Calu3 (cell line): Measurements from ENCODE around the gene ANKRD37. TPM values are rescaled to one million over a fixed set of nuclear protein-coding genes. Genes with fewer than 3 reads are reported as not detected.

Source experiments
- BruUV-seq: library from RNA; stranded (reverse); fragments of 400-500 nt; replicated peaks from 2 replicates; lab custom pipeline; 2021; lab: Mats Ljungman, UMichigan
- CTCF ChIA-PET: fragments of 300-600 bp; sonication (Branson Sonifier 250); formaldehyde crosslinking; loops from one replicate; lab custom pipeline; 2022; ENCODE audit warnings: antibody characterized with exemption; lab: Charles Lee
- DNase-seq: peaks from one replicate; pipeline ENCODE4 v3.0.0; 2022
- H3K27ac Mint-ChIP-seq: one replicate; pipeline ENCODE4 v1.8.0; 2022; ENCODE audit warnings: mixed read lengths; ENCODE audit not compliant: unreplicated experiment
- H3K27me3 Mint-ChIP-seq: one replicate; pipeline ENCODE4 v1.8.0; 2022; ENCODE audit warnings: mixed read lengths; ENCODE audit not compliant: unreplicated experiment
- H3K36me3 Mint-ChIP-seq: one replicate; pipeline ENCODE4 v1.8.0; 2022; ENCODE audit warnings: mild to moderate bottlenecking, moderate library complexity, mixed read lengths; ENCODE audit not compliant: insufficient read depth, unreplicated experiment
- H3K4me1 Mint-ChIP-seq: one replicate; pipeline ENCODE4 v1.8.0; 2022; ENCODE audit warnings: mild to moderate bottlenecking, low read depth, mixed read lengths; ENCODE audit not compliant: unreplicated experiment
- H3K4me3 Mint-ChIP-seq: one replicate; pipeline ENCODE4 v1.8.0; 2022; ENCODE audit warnings: mild to moderate bottlenecking, low read depth, moderate library complexity, mixed read lengths; ENCODE audit not compliant: unreplicated experiment
- H3K9me3 Mint-ChIP-seq: one replicate; pipeline ENCODE4 v1.8.0; 2022; ENCODE audit warnings: low read depth, mixed read lengths; ENCODE audit not compliant: unreplicated experiment
- intact Hi-C: fragments of 100-400 bp; cut with micrococcal nuclease; formaldehyde crosslinking; loops from one replicate; pipeline ENCODE4 v1.10.0; 2022; ENCODE audit not compliant: unreplicated experiment
- total RNA-seq: library from RNA; stranded (reverse); gene quantifications from 2 replicates; pipeline ENCODE4 v1.2.3, GENCODE V29; 2022
- TF ChIP-seq, protein P1 (sequence below): fragments of 200-600 bp; IDR thresholded peaks from one replicate; pipeline ENCODE4 v1.8.0; 2022; ENCODE audit warnings: antibody characterized with exemption; ENCODE audit not compliant: unreplicated experiment

Gene ANKRD37
- total RNA-seq, 1 experiment from 2014 or later, result 4.4 TPM

DNA sequence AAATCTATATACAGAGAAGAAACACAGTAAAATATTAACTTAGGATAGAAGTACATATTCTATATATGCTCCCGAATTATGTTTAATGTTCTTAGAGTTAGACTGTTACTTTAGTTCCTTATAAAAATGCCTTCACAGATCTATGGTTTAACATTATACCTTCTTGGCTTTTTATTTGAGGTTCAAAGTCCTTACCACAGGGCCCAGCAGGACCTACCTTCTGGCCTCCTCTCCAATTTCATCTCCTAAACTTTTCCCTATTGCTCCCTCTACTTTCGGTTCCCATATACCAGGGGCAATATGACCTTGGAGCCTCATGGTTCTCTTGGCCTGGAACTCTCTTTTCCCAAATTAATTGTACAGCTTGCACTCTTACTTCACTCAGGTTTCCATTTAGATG is 11.8 kb downstream of the ANKRD37 start:
- Mint-ChIP-seq H3K4me1 (no peaks in the 10 kb centered on the region), H3K36me3 (peaks cover 13% of the 10 kb centered on the region), H3K4me3 (no peak overlapping the region), H3K27ac (no peak overlapping the region), H3K27me3 (no peaks in the 10 kb centered on the region), H3K9me3 (peaks cover 3% of the 10 kb centered on the region)
- intact Hi-C loops, result no loop called here
- TF ChIP-seq, protein P1, sequence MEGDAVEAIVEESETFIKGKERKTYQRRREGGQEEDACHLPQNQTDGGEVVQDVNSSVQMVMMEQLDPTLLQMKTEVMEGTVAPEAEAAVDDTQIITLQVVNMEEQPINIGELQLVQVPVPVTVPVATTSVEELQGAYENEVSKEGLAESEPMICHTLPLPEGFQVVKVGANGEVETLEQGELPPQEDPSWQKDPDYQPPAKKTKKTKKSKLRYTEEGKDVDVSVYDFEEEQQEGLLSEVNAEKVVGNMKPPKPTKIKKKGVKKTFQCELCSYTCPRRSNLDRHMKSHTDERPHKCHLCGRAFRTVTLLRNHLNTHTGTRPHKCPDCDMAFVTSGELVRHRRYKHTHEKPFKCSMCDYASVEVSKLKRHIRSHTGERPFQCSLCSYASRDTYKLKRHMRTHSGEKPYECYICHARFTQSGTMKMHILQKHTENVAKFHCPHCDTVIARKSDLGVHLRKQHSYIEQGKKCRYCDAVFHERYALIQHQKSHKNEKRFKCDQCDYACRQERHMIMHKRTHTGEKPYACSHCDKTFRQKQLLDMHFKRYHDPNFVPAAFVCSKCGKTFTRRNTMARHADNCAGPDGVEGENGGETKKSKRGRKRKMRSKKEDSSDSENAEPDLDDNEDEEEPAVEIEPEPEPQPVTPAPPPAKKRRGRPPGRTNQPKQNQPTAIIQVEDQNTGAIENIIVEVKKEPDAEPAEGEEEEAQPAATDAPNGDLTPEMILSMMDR, result no peak
- no TSS peak for BruUV-seq
- no peak for DNase-seq
- CTCF ChIA-PET, result no interaction called here

DNA sequence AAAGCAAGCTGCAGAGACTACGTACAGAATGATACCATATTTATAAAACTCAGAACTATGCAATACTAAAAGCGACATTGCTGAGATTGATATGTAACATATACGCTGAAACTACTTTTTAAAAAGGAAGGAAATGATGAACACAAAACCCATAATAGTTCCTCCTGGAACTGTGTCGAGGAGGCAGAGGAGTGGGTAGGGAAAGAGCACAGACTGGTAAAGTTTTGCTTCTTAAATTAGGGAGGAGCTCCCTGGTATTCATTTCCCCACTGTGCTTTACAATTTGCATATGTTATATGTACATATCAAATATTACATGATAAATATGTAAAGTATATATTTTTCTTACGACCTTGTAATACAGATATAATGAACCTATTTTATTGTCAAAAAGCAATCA is 15.2 kb downstream of the ANKRD37 start:
- Mint-ChIP-seq H3K27ac (no peak overlapping the region), H3K4me1 (no peaks in the 10 kb centered on the region), H3K27me3 (no peaks in the 10 kb centered on the region), H3K4me3 (no peak overlapping the region), H3K9me3 (peaks cover 3% of the 10 kb centered on the region), H3K36me3 (peaks cover 5% of the 10 kb centered on the region)
- intact Hi-C loops, result no loop called here
- BruUV-seq, result no TSS peak
- CTCF ChIA-PET, result no interaction called here
- no peak for DNase-seq
- TF ChIP-seq, protein P1, result no peak

DNA sequence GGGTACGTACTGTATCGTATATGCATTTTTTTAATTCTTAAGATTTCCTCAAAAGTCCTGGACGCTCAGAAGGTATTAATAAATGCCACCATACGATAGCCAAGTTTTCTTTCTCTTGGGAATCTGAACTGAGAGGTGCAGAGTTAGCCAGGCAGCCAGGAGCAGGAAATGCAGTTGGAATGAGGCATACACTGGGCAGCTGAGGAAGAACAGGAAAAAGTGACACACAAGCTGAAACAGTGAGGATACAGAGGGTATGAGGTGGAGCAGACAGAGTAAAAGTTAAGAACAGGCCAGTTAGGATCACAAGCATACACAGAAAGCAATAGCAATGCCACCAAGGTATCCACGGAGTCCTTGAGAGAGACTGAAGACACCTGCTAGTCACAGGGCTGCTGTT is 15.8 kb downstream of the ANKRD37 start:
- Mint-ChIP-seq H3K4me1 (no peaks in the 10 kb centered on the region), H3K27me3 (no peaks in the 10 kb centered on the region), H3K9me3 (peaks cover 3% of the 10 kb centered on the region), H3K27ac (no peak overlapping the region), H3K36me3 (peaks cover 8% of the 10 kb centered on the region), H3K4me3 (no peak overlapping the region)
- BruUV-seq, result no TSS peak
- CTCF ChIA-PET, result no interaction called here
- TF ChIP-seq, protein P1, result no peak
- DNase-seq, result no peak
- intact Hi-C loops, result no loop called here

DNA sequence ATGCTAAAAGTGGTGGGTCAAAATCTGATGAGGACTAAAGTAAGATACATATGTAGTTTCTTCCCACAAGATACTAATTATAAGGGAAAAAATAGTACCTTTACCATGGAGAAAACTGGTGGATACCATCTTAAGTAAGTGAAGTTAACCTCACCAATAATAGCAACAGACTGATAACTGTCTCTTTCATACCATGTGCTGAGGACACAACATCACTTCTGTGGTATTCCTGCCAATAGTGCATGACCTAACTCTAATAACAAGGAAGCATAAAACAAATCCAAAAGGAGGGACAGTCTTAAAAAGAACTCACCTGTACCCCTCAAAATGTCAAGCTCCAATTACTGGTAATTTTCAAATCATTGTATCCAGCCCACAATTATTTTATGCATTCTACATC is 20.3 kb downstream of the ANKRD37 start:
- H3K4me1 Mint-ChIP-seq, result no peaks in the 10 kb centered on the region
- CTCF ChIA-PET, result no interaction called here
- TF ChIP-seq, protein P1, result no peak
- no peaks in the 10 kb centered on the region for H3K9me3 Mint-ChIP-seq
- H3K4me3 Mint-ChIP-seq, result no peak overlapping the region
- H3K27ac Mint-ChIP-seq, result no peak overlapping the region
- BruUV-seq, result no TSS peak
- peaks cover 5% of the 10 kb centered on the region for H3K36me3 Mint-ChIP-seq
- no peak for DNase-seq
- H3K27me3 Mint-ChIP-seq, result no peaks in the 10 kb centered on the region
- intact Hi-C loops, result no loop called here
